ENCODE measurements around the gene MEG3. TPM values are rescaled to one million over a fixed set of nuclear protein-coding genes. Genes with fewer than 3 reads are reported as not detected.

Gene MEG3
- total and polyA plus RNA-seq, 9 of the 15 experiments (the other 6 are each of a cell fraction or from before 2014, with no cell fraction given), result 0.10 to 5.3 (median 1.0) TPM; not detected in 1

DNA sequence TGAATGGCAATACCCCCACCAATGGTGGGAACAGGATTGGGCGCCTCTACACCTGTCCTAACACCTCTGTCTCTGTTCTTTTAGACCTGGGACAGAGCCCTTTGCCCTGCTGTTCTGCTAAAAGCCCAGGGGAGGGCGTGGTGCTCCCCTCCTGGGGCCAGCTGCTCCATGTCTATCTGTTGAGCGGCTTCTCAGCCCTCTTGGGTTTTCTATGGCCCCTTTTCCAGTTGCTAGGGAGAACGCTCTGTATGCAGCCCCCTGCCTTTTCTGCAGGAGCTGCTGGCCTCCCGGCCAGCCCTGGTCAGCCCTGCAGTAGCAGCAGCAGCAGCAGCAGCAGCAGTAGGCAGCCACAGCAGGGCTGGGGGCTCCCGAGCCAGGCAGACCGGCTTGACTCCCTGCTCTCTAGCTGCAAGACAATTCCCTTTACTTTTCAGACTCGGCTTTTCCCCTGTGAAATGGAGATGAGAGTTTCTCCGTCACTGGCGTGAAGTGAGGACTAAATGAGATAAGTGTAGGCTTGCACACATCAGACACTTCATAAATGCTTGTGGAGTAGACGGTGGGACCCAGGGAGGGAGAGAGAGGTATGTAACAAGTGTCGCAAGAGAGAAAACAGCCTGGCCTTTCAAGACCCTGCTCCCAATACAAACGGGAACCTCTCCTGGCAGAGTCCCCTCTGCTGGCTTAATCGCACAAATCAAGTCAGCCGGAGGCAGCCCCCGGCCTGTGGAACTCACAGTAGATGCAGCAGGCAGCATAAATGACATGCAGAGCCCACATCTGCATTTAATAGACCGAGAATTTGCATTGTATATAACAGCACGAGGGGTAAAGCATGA is 76.6 kb downstream of the MEG3 start (continued):
- TF ChIP-seq, protein P1, sequence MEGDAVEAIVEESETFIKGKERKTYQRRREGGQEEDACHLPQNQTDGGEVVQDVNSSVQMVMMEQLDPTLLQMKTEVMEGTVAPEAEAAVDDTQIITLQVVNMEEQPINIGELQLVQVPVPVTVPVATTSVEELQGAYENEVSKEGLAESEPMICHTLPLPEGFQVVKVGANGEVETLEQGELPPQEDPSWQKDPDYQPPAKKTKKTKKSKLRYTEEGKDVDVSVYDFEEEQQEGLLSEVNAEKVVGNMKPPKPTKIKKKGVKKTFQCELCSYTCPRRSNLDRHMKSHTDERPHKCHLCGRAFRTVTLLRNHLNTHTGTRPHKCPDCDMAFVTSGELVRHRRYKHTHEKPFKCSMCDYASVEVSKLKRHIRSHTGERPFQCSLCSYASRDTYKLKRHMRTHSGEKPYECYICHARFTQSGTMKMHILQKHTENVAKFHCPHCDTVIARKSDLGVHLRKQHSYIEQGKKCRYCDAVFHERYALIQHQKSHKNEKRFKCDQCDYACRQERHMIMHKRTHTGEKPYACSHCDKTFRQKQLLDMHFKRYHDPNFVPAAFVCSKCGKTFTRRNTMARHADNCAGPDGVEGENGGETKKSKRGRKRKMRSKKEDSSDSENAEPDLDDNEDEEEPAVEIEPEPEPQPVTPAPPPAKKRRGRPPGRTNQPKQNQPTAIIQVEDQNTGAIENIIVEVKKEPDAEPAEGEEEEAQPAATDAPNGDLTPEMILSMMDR (IDR thresholded peaks at IDR 0.05 in 2 of 3, conservative IDR thresholded peaks at IDR 0.05 in 1 of 3; ENCODE audit: insufficient read depth in 2 of 3, low read depth in 1 of 3, low read length in 3 of 3), result peak; percentile 53 to 58 (median 54)
- no peak for TF ChIP-seq MAFF (IDR thresholded peaks at IDR 0.05; ENCODE audit: low read length)
- no peak for TF ChIP-seq PHB (CRISPR knock-in tag; IDR thresholded peaks at IDR 0.05)

DNA sequence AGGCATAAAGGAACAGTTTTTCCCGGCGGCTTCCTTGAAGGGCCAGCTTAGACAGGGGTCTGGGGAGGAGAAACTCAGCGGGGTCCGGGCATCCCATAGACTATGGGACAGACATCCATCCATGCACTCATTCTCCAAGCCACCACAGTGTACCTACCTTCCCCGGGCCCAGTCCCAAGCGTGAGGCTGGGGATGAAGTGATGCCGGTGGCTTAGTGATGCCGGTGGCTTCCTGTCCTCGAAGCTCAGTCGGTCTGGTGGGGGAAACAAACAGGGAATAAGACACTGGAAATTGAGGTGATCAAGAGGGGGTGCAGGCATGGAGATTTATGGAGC is 77.2 kb downstream of the MEG3 start:
- POLR2A ChIA-PET, result no interaction called here
- peaks cover 0 to 12% of the 10 kb centered on the region in 2 experiments; a peak in 1 of 5 replicates for H3K27me3 ChIP-seq (ENCODE audit: control insufficient read depth in 2 of 2, insufficient read depth in 2 of 2, low read length in 2 of 2)

More for the DNA sequence above, 77.2 kb downstream of the MEG3 start:
- ATAC-seq, result no peak
- WGBS (ENCODE audit: insufficient coverage, low coverage, missing lambda C conversion rate), result 57% methylated on average over 10 of the region's 10 CpGs
- Histone ChIP-seq H3K9me1 (ENCODE audit: control insufficient read depth, insufficient read depth, low read length) (no peaks in the 10 kb centered on the region), H3K9ac (ENCODE audit: insufficient read depth in 1 of 2, low read depth in 2 of 2, low read length in 2 of 2) (no peak overlapping the region), H3K79me2 (ENCODE audit: control insufficient read depth, insufficient read depth, low read length) (no peaks in the 10 kb centered on the region), H4K20me1 (replicated peaks; ENCODE audit: control insufficient read depth, insufficient read depth, low read length) (no peaks in the 10 kb centered on the region), H3K36me3 (ENCODE audit: control insufficient read depth, insufficient read depth, low read length) (no peaks in the 10 kb centered on the region), H3K4me3 (no peak overlapping the region), H3K4me2 (ENCODE audit: insufficient read depth, low read length) (no peak overlapping the region), H3K27ac (ENCODE audit: extremely low read depth, low read depth, low read length) (no peak overlapping the region), H2AFZ (ENCODE audit: low read depth, low read length) (no peak overlapping the region), H3K4me1 (replicated peaks in 1 of 2; ENCODE audit: control insufficient read depth in 2 of 2, insufficient read depth in 2 of 2, low read length in 2 of 2) (peaks cover 13 to 38% of the 10 kb centered on the region in 2 experiments), H3K9me3 (replicated peaks; ENCODE audit: control insufficient read depth, insufficient read depth, low read depth, low read length) (no peaks in the 10 kb centered on the region)
- in situ Hi-C loops (cut with MboI) (loop anchor here (25.0 kb wide), 1 partner anchor 734 kb away; no protein-coding TSS in a partner anchor), intact Hi-C loops (cut with micrococcal nuclease) (loop anchor here (5.0 to 10.0 kb wide), 4 partner anchors 182 to 724 kb away; no protein-coding TSS in a partner anchor)
- CTCF ChIA-PET (ENCODE audit: low intra/inter-chr PET ratio), result no interaction called here
- DNase-seq (ENCODE audit: extremely low read depth in 1 of 4, low spot score in 3 of 4), result no peak
- no TSS peak for BruUV-seq (replicated peaks)
- TF ChIP-seq, protein P2, sequence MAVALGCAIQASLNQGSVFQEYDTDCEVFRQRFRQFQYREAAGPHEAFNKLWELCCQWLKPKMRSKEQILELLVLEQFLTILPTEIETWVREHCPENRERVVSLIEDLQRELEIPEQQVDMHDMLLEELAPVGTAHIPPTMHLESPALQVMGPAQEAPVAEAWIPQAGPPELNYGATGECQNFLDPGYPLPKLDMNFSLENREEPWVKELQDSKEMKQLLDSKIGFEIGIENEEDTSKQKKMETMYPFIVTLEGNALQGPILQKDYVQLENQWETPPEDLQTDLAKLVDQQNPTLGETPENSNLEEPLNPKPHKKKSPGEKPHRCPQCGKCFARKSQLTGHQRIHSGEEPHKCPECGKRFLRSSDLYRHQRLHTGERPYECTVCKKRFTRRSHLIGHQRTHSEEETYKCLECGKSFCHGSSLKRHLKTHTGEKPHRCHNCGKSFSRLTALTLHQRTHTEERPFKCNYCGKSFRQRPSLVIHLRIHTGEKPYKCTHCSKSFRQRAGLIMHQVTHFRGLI (CRISPR knock-in tag; IDR thresholded peaks at IDR 0.05), result no peak
- TF ChIP-seq ZNF12 (CRISPR knock-in tag; IDR thresholded peaks at IDR 0.05) (no peak), TSC22D4 (tag; IDR thresholded peaks at IDR 0.05) (no peak)
- TF ChIP-seq, protein P3, sequence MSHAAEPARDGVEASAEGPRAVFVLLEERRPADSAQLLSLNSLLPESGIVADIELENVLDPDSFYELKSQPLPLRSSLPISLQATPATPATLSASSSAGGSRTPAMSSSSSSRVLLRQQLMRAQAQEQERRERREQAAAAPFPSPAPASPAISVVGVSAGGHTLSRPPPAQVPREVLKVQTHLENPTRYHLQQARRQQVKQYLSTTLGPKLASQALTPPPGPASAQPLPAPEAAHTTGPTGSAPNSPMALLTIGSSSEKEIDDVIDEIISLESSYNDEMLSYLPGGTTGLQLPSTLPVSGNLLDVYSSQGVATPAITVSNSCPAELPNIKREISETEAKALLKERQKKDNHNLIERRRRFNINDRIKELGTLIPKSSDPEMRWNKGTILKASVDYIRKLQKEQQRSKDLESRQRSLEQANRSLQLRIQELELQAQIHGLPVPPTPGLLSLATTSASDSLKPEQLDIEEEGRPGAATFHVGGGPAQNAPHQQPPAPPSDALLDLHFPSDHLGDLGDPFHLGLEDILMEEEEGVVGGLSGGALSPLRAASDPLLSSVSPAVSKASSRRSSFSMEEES (CRISPR knock-in tag; IDR thresholded peaks at IDR 0.05), result no peak
- no peak for FAIRE-seq

Data from K562 (cell line).